HFFc6 (cell line): ENCODE measurements around the gene PCF11. TPM values are rescaled to one million over a fixed set of nuclear protein-coding genes. Genes with fewer than 3 reads are reported as not detected.

ENCODE experiments used
- DNase-seq: peaks from one replicate; pipeline ENCODE4 v3.0.0-alpha.2; 2018
- H3K27ac Mint-ChIP-seq: 2 replicates; pipeline ENCODE4 v1.8.0; 2020; ENCODE audit warnings: mild to moderate bottlenecking, mixed read lengths
- H3K27me3 Mint-ChIP-seq: 2 replicates; pipeline ENCODE4 v1.8.0; 2021; ENCODE audit warnings: mild to moderate bottlenecking, moderate library complexity, mixed read lengths; ENCODE audit not compliant: insufficient read depth
- H3K36me3 Mint-ChIP-seq: 2 replicates; pipeline ENCODE4 v1.8.0; 2021; ENCODE audit warnings: low read depth, mixed read lengths
- H3K4me1 Mint-ChIP-seq: 2 replicates; pipeline ENCODE4 v1.8.0; 2020; ENCODE audit warnings: low read depth, mixed read lengths
- H3K4me3 Mint-ChIP-seq: 2 replicates; pipeline ENCODE4 v1.8.0; 2020; ENCODE audit warnings: mild to moderate bottlenecking, moderate library complexity, mixed read lengths
- H3K9me3 Mint-ChIP-seq: 2 replicates; pipeline ENCODE4 v1.8.0; 2020; ENCODE audit warnings: mild to moderate bottlenecking, mixed read lengths
- CTCF ChIP-seq: fragments of 200-600 bp; sonication (generic); IDR thresholded peaks from 2 replicates; pipeline ENCODE4 v1.5.0; 2021; ENCODE audit warnings: antibody characterized with exemption, mild to moderate bottlenecking
- total RNA-seq, 6 experiments: library from RNA; stranded (reverse); fragmentation: NEBNext Ultra II Directional; extraction: Animal tissue kit (Norgen Biotek cat#: 25700); gene quantifications; 2 replicates in 1 of 6; 3 replicates in 5 of 6; pipeline ENCODE4 v1.2.3, GENCODE V29; 2021

The PCF11 gene
- total RNA-seq, 6 experiments from 2014 or later = 22.4 to 26.6 (median 24.7) TPM

GRCh38 chr11:83118814-83119213, 38.1 kb upstream of the PCF11 start:
- Mint-ChIP-seq H3K36me3 (no peaks in the 10 kb centered on the region), H3K27me3 (peaks cover 4% of the 10 kb centered on the region; the same call in 1 of the 2 replicates), H3K9me3 (no peaks in the 10 kb centered on the region), H3K4me1 (peaks cover 21% of the 10 kb centered on the region), H3K4me3 (no peak overlapping the region), H3K27ac (no peak overlapping the region)
- TF ChIP-seq CTCF = no peak
- no peak for DNase-seq

GRCh38 chr11:83119216-83119615, 37.7 kb upstream of the PCF11 start:
- Mint-ChIP-seq H3K36me3 (no peaks in the 10 kb centered on the region), H3K4me3 (no peak overlapping the region), H3K27ac (no peak overlapping the region), H3K27me3 (peaks cover 4% of the 10 kb centered on the region), H3K4me1 (peaks cover 21% of the 10 kb centered on the region), H3K9me3 (no peaks in the 10 kb centered on the region)
- no peak for DNase-seq
- no peak for TF ChIP-seq CTCF

GRCh38 chr11:83120327-83120726, 36.6 kb upstream of the PCF11 start:
- Mint-ChIP-seq H3K27me3 (peaks cover 4% of the 10 kb centered on the region), H3K9me3 (no peaks in the 10 kb centered on the region), H3K27ac (no peak overlapping the region), H3K4me1 (peaks cover 21% of the 10 kb centered on the region), H3K4me3 (no peak overlapping the region), H3K36me3 (no peaks in the 10 kb centered on the region)
- DNase-seq = no peak
- no peak for TF ChIP-seq CTCF

- H3K9me3 Mint-ChIP-seq = no peaks in the 10 kb centered on the region
- H3K4me1 Mint-ChIP-seq = peaks cover 21% of the 10 kb centered on the region
- H3K27me3 Mint-ChIP-seq = peaks cover 4% of the 10 kb centered on the region
- no peak overlapping the region for H3K4me3 Mint-ChIP-seq
- DNase-seq = no peak
- no peak for TF ChIP-seq CTCF
- no peak overlapping the region for H3K27ac Mint-ChIP-seq
- H3K36me3 Mint-ChIP-seq = no peaks in the 10 kb centered on the region
Observed at GRCh38 chr11:83122050-83122449, 34.9 kb upstream of the PCF11 start.

- H3K9me3 Mint-ChIP-seq = no peaks in the 10 kb centered on the region
- DNase-seq = no peak
- peaks cover 21% of the 10 kb centered on the region for H3K4me1 Mint-ChIP-seq
- H3K4me3 Mint-ChIP-seq = no peak overlapping the region
- TF ChIP-seq CTCF = no peak
- H3K36me3 Mint-ChIP-seq = no peaks in the 10 kb centered on the region
- peaks cover 6% of the 10 kb centered on the region for H3K27me3 Mint-ChIP-seq
- no peak overlapping the region for H3K27ac Mint-ChIP-seq
Observed at GRCh38 chr11:83122766-83123165, 34.2 kb upstream of the PCF11 start.
